B cell (primary cell): ENCODE measurements around the gene PKD2L2. TPM values are rescaled to one million over a fixed set of nuclear protein-coding genes. Genes with fewer than 3 reads are reported as not detected.
A peak's percentile ranks its signal among the peaks of the same experiment; 100 is the strongest.

ENCODE experiments used
- ATAC-seq: fragments of 200-7000 bp; cut with Tn5 transposase; one replicate; pipeline ENCODE4 v1.10.0; 2021; ENCODE audit warnings: low read depth, mild to moderate bottlenecking, moderate number of reproducible peaks, moderate library complexity
- CTCF ChIA-PET: fragments of 350-600 bp; sonication (Branson Sonifier 250); formaldehyde crosslinking; loops from one replicate; lab custom pipeline; 2021; ENCODE audit warnings: antibody characterized with exemption, inconsistent platforms; lab: Charles Lee
- POLR2A ChIA-PET: fragments of 350-600 bp; sonication (Branson Sonifier 250); formaldehyde crosslinking; loops from one replicate; lab custom pipeline; 2021; ENCODE audit warnings: antibody characterized with exemption; lab: Charles Lee
- DNase-seq: peaks from one replicate; pipeline ENCODE4 v3.0.0; 2013
- H2AFZ ChIP-seq: 2 replicates; pipeline ENCODE4 v1.6.1; 2012; ENCODE audit warnings: mild to moderate bottlenecking, low read depth, low read length; ENCODE audit not compliant: insufficient read depth, poor library complexity, severe bottlenecking
- H3K27ac ChIP-seq, 2 donors: 1 replicate in 1 of 2; 2 replicates in 1 of 2; pipeline ENCODE4 v1.5.1; 2012 to 2013; ENCODE audit warnings: low read length in 2 of 2, mild to moderate bottlenecking in 2 of 2, moderate library complexity in 1 of 2
- H3K27me3 ChIP-seq, 4 experiments: fragments of 200-600 bp in 1 of 4; sonication (generic) in 1 of 4; replicated peaks in 1 of 4; 1 replicate in 2 of 4; 2 replicates in 2 of 4; pipeline versions ENCODE4 v1.6.1 to v1.7.0; 2013 to 2016; ENCODE audit warnings: low read length in 3 of 4, mild to moderate bottlenecking in 2 of 4, mixed read lengths in 1 of 4, moderate library complexity in 1 of 4; ENCODE audit not compliant: insufficient read depth in 4 of 4, control insufficient read depth in 3 of 4; ENCODE audit errors: control extremely low read depth in 1 of 4
- H3K36me3 ChIP-seq, 2 experiments: replicated peaks in 1 of 2; 1 replicate in 1 of 2; 2 replicates in 1 of 2; pipeline versions ENCODE4 v1.6.1 to v1.7.1; 2013; ENCODE audit warnings: low read length in 1 of 2; ENCODE audit not compliant: insufficient read depth in 2 of 2, control insufficient read depth in 1 of 2; ENCODE audit errors: control extremely low read depth in 1 of 2, extremely low read depth in 1 of 2
- H3K4me1 ChIP-seq, 2 donors: fragments of 200-600 bp in 1 of 2; sonication (generic) in 1 of 2; 1 replicate in 1 of 2; 2 replicates in 1 of 2; pipeline versions ENCODE4 v1.5.1 to v1.6.1; 2013 to 2017; ENCODE audit warnings: low read length in 2 of 2; ENCODE audit not compliant: control insufficient read depth in 2 of 2, insufficient read depth in 2 of 2
- H3K4me2 ChIP-seq: replicated peaks from 2 replicates; pipeline ENCODE3; 2012; ENCODE audit warnings: mild to moderate bottlenecking, low read depth, low read length; ENCODE audit not compliant: poor library complexity, severe bottlenecking
- H3K4me3 ChIP-seq, 5 experiments: fragments of 200-600 bp in 1 of 5; sonication (generic) in 1 of 5; 1 replicate in 3 of 5; 2 replicates in 2 of 5; pipeline versions ENCODE4 v1.5.1 to v1.7.0; 2011 to 2016; ENCODE audit warnings: low read length in 4 of 5, mild to moderate bottlenecking in 4 of 5, low read depth in 2 of 5, control low read depth in 1 of 5, moderate library complexity in 1 of 5; ENCODE audit not compliant: insufficient read depth in 1 of 5; ENCODE audit errors: control extremely low read depth in 1 of 5, extremely low read depth in 1 of 5
- H3K79me2 ChIP-seq: fragments of 200-600 bp; sonication (generic); one replicate; pipeline ENCODE4 v1.6.0; 2016; ENCODE audit warnings: low read length; ENCODE audit not compliant: control insufficient read depth, insufficient read depth
- H3K9ac ChIP-seq: fragments of 200-600 bp; sonication (generic); 2 replicates; pipeline ENCODE4 v1.6.1; 2017; ENCODE audit warnings: mild to moderate bottlenecking, low read length, moderate library complexity
- H3K9me3 ChIP-seq, 3 donors: one replicate each; pipeline versions ENCODE4 v1.6.1 to v1.7.1; 2013; ENCODE audit warnings: low read length in 2 of 3; ENCODE audit not compliant: control insufficient read depth in 2 of 3, insufficient read depth in 1 of 3; ENCODE audit errors: control extremely low read depth in 1 of 3
- H4K20me1 ChIP-seq: 2 replicates; pipeline ENCODE4 v1.6.0; 2012; ENCODE audit warnings: mild to moderate bottlenecking, low read length; ENCODE audit not compliant: insufficient read depth, control insufficient read depth, poor library complexity, severe bottlenecking
- H3K27ac Mint-ChIP-seq: one replicate; pipeline ENCODE4 v1.8.0; 2021; ENCODE audit warnings: mixed read lengths
- H3K27me3 Mint-ChIP-seq: one replicate; pipeline ENCODE4 v1.8.0; 2021; ENCODE audit warnings: mixed read lengths
- H3K4me1 Mint-ChIP-seq: one replicate; pipeline ENCODE4 v1.8.0; 2021; ENCODE audit warnings: mixed read lengths
- H3K4me3 Mint-ChIP-seq: one replicate; pipeline ENCODE4 v1.8.0; 2021; ENCODE audit warnings: mixed read lengths
- H3K9me3 Mint-ChIP-seq: one replicate; pipeline ENCODE4 v1.8.0; 2022; ENCODE audit warnings: mixed read lengths; ENCODE audit not compliant: insufficient read depth
- EZH2 ChIP-seq: IDR thresholded peaks from 2 replicates; pipeline ENCODE4 v1.6.1; 2012; ENCODE audit warnings: borderline replicate concordance, low read depth, mild to moderate bottlenecking, moderate library complexity, low read length; ENCODE audit not compliant: insufficient read depth, poor library complexity, severe bottlenecking
- WGBS: methylation state at CpG from one replicate; pipeline ENCODE4 v1.1.5; 2013; ENCODE audit warnings: missing lambda C conversion rate; ENCODE audit not compliant: insufficient coverage; 5-methylcytosine and 5-hydroxymethylcytosine counted together
- intact Hi-C: fragments of 100-400 bp; cut with micrococcal nuclease; formaldehyde crosslinking; loops from one replicate; pipeline ENCODE4 v1.10.0; 2022
- polyA plus RNA-seq: library from polyadenylated mRNA; depleted of rRNA; stranded (reverse); fragments of >200 nt; gene quantifications from 2 replicates; pipeline ENCODE4 v1.2.3, GENCODE V29; 2012
- total RNA-seq, 2 donors: library from RNA; stranded (reverse); fragments of 120-200 nt in 1 of 2; gene quantifications; 1 replicate in 1 of 2; 2 replicates in 1 of 2; pipeline versions ENCODE4 v1.2.3 to v1.2.4, GENCODE V29; 2013 to 2022
- TF ChIP-seq, protein P1 (sequence below): fragments of 200-600 bp; IDR thresholded peaks from one replicate; pipeline ENCODE4 v1.8.0; 2022; ENCODE audit warnings: antibody characterized with exemption, mild to moderate bottlenecking

PKD2L2 gene
- total and polyA plus RNA-seq, 2 donors (not counting 1 experiment from before 2014, with no cell fraction given) = 0.12 to 0.37 TPM

DNA sequence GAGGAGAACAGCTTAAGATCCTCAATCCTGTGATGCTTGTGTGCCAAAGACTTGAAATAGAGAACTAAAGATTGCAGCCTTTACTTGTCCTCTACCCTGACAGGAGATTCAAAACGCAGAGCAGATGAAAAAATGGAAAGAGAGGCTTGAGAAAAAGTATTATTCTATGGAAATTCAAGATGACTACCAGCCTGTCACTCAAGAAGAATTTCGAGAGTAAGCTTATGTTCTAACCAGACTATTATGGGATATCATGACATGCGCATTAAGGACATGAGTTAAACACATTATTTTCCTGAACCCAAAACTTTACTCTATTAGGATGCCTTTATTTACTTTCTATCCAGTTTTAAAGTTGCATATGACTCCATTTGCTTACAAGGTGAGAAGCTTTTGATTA lies 46.4 kb downstream of the PKD2L2 start:
- CTCF ChIA-PET = interaction anchor here (0.7 to 1.8 kb wide), 5 partner anchors 53 to 184 kb away, joined by 3 to 13 read pairs (median 5); no protein-coding TSS in a partner anchor

More for the DNA sequence above, 46.4 kb downstream of the PKD2L2 start:
- Mint-ChIP-seq H3K4me1 (peaks cover 16% of the 10 kb centered on the region), H3K4me3 (no peak overlapping the region), H3K27ac (peak overlapping the region; percentile 63), H3K9me3 (no peaks in the 10 kb centered on the region), H3K27me3 (no peaks in the 10 kb centered on the region)
- H3K4me2 ChIP-seq = no peak overlapping the region
- no peak overlapping the region for H3K9ac ChIP-seq
- H2AFZ ChIP-seq = no peak overlapping the region
- H3K27me3 ChIP-seq = no peaks in the 10 kb centered on the region
- H3K4me3 ChIP-seq = no peak overlapping the region
- DNase-seq = no peak
- H3K79me2 ChIP-seq = no peaks in the 10 kb centered on the region
- peak overlapping the region in 1 of 2 donors; percentile 49 for H3K27ac ChIP-seq
- H3K36me3 ChIP-seq = peaks cover 6 to 32% of the 10 kb centered on the region in 2 experiments
- H3K9me3 ChIP-seq = no peaks in the 10 kb centered on the region
- H3K4me1 ChIP-seq = peaks cover 0 to 5% of the 10 kb centered on the region in 2 donors
- H4K20me1 ChIP-seq = no peaks in the 10 kb centered on the region
- intact Hi-C loops = loop anchor here (5.0 to 10.0 kb wide), 2 partner anchors 48 to 161 kb away; partner anchors contain the start of gene PKD2L2
- TF ChIP-seq, protein P1, sequence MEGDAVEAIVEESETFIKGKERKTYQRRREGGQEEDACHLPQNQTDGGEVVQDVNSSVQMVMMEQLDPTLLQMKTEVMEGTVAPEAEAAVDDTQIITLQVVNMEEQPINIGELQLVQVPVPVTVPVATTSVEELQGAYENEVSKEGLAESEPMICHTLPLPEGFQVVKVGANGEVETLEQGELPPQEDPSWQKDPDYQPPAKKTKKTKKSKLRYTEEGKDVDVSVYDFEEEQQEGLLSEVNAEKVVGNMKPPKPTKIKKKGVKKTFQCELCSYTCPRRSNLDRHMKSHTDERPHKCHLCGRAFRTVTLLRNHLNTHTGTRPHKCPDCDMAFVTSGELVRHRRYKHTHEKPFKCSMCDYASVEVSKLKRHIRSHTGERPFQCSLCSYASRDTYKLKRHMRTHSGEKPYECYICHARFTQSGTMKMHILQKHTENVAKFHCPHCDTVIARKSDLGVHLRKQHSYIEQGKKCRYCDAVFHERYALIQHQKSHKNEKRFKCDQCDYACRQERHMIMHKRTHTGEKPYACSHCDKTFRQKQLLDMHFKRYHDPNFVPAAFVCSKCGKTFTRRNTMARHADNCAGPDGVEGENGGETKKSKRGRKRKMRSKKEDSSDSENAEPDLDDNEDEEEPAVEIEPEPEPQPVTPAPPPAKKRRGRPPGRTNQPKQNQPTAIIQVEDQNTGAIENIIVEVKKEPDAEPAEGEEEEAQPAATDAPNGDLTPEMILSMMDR = no peak
- no peak for TF ChIP-seq EZH2
- ATAC-seq = no peak
- POLR2A ChIA-PET = interaction anchor here (0.9 kb wide), 1 partner anchor 184 kb away, joined by 3 read pairs; no protein-coding TSS in a partner anchor
- WGBS = no CpG with 5 or more reads among the region's 3 CpGs
